Measurements from ENCODE around the gene CACNB1.

CACNB1 gene

GRCh38 chr17:39225308-39225958 is 28.0 kb upstream of the CACNB1 start, which contains the start of gene STAC2:
Gene STAC2 (minus strand): TSS chr17:39225945. CDS start chr17:39225502, 443 bp downstream.
- no peaks in the 10 kb centered on the region for H3K9me3 ChIP-seq (ENCODE audit: control insufficient read depth in 1 of 2, low read length in 2 of 2)
- peak within 1 kb of the TSS in 1 of 2 donors; percentile 16 for H3K4me3 ChIP-seq (ENCODE audit: low read depth in 1 of 2, low read length in 2 of 2)
- no peak within 1 kb of the TSS for H3K27ac ChIP-seq (ENCODE audit: low read depth, low read length)
- H3K4me1 ChIP-seq (ENCODE audit: control insufficient read depth in 1 of 2, insufficient read depth in 2 of 2, low read length in 2 of 2) = peaks cover 4 to 9% of the 10 kb centered on the region in 2 donors
- H3K9ac ChIP-seq (ENCODE audit: low read depth in 1 of 2, low read length in 2 of 2) = no peak within 1 kb of the TSS
- no peaks in the 10 kb centered on the region for H3K36me3 ChIP-seq (ENCODE audit: control insufficient read depth in 1 of 2, insufficient read depth in 2 of 2, low read length in 2 of 2)
- H3K27me3 ChIP-seq (ENCODE audit: control insufficient read depth in 1 of 2, insufficient read depth in 2 of 2, low read length in 2 of 2) = peaks cover 42 to 49% of the 10 kb centered on the region in 2 donors

- Histone ChIP-seq H3K9me3 (ENCODE audit: control insufficient read depth in 1 of 2, low read length in 2 of 2) (no peaks in the 10 kb centered on the region), H3K27me3 (ENCODE audit: control insufficient read depth in 1 of 2, insufficient read depth in 2 of 2, low read length in 2 of 2) (peaks cover 42 to 49% of the 10 kb centered on the region in 2 donors), H3K27ac (ENCODE audit: low read depth, low read length) (no peak overlapping the region), H3K4me1 (ENCODE audit: control insufficient read depth in 1 of 2, insufficient read depth in 2 of 2, low read length in 2 of 2) (peaks cover 4 to 9% of the 10 kb centered on the region in 2 donors), H3K9ac (ENCODE audit: low read depth in 1 of 2, low read length in 2 of 2) (no peak overlapping the region), H3K4me3 (ENCODE audit: low read depth in 1 of 2, low read length in 2 of 2) (no peak overlapping the region), H3K36me3 (ENCODE audit: control insufficient read depth in 1 of 2, insufficient read depth in 2 of 2, low read length in 2 of 2) (no peaks in the 10 kb centered on the region)
These were observed 27.4 kb upstream of the CACNB1 start for GRCh38 chr17:39224778-39225307.

- H3K9me3 ChIP-seq (ENCODE audit: control insufficient read depth in 1 of 2, low read length in 2 of 2) = no peaks in the 10 kb centered on the region
- H3K27me3 ChIP-seq (ENCODE audit: control insufficient read depth in 1 of 2, insufficient read depth in 2 of 2, low read length in 2 of 2) = peaks cover 42 to 49% of the 10 kb centered on the region in 2 donors
- H3K36me3 ChIP-seq (ENCODE audit: control insufficient read depth in 1 of 2, insufficient read depth in 2 of 2, low read length in 2 of 2) = no peaks in the 10 kb centered on the region
- no peak overlapping the region for H3K9ac ChIP-seq (ENCODE audit: low read depth in 1 of 2, low read length in 2 of 2)
- peaks cover 4 to 9% of the 10 kb centered on the region in 2 donors for H3K4me1 ChIP-seq (ENCODE audit: control insufficient read depth in 1 of 2, insufficient read depth in 2 of 2, low read length in 2 of 2)
- no peak overlapping the region for H3K4me3 ChIP-seq (ENCODE audit: low read depth in 1 of 2, low read length in 2 of 2)
- H3K27ac ChIP-seq (ENCODE audit: low read depth, low read length) = no peak overlapping the region
These were observed 26.7 kb upstream of the CACNB1 start for GRCh38 chr17:39223907-39224777.

- Histone ChIP-seq H3K36me3 (ENCODE audit: control insufficient read depth in 1 of 2, insufficient read depth in 2 of 2, low read length in 2 of 2) (no peaks in the 10 kb centered on the region), H3K27me3 (ENCODE audit: control insufficient read depth in 1 of 2, insufficient read depth in 2 of 2, low read length in 2 of 2) (peaks cover 42 to 50% of the 10 kb centered on the region in 2 donors), H3K4me1 (ENCODE audit: control insufficient read depth in 1 of 2, insufficient read depth in 2 of 2, low read length in 2 of 2) (peaks cover 4 to 9% of the 10 kb centered on the region in 2 donors), H3K9me3 (ENCODE audit: control insufficient read depth in 1 of 2, low read length in 2 of 2) (no peaks in the 10 kb centered on the region), H3K27ac (ENCODE audit: low read depth, low read length) (no peak overlapping the region), H3K4me3 (ENCODE audit: low read depth in 1 of 2, low read length in 2 of 2) (no peak overlapping the region), H3K9ac (ENCODE audit: low read depth in 1 of 2, low read length in 2 of 2) (no peak overlapping the region)
These were observed 25.7 kb upstream of the CACNB1 start for GRCh38 chr17:39222866-39223834.

GRCh38 chr17:39222151-39222550 is 24.7 kb upstream of the CACNB1 start:
- H3K9me3 ChIP-seq (ENCODE audit: control insufficient read depth in 1 of 2, low read length in 2 of 2) = no peaks in the 10 kb centered on the region
- H3K27ac ChIP-seq (ENCODE audit: low read depth, low read length) = no peak overlapping the region
- H3K27me3 ChIP-seq (ENCODE audit: control insufficient read depth in 1 of 2, insufficient read depth in 2 of 2, low read length in 2 of 2) = peaks cover 33 to 47% of the 10 kb centered on the region in 2 donors
- H3K36me3 ChIP-seq (ENCODE audit: control insufficient read depth in 1 of 2, insufficient read depth in 2 of 2, low read length in 2 of 2) = no peaks in the 10 kb centered on the region
- no peak overlapping the region for H3K4me3 ChIP-seq (ENCODE audit: low read depth in 1 of 2, low read length in 2 of 2)
- no peak overlapping the region for H3K9ac ChIP-seq (ENCODE audit: low read depth in 1 of 2, low read length in 2 of 2)
- H3K4me1 ChIP-seq (ENCODE audit: control insufficient read depth in 1 of 2, insufficient read depth in 2 of 2, low read length in 2 of 2) = peaks cover 4 to 9% of the 10 kb centered on the region in 2 donors

- H3K36me3 ChIP-seq (ENCODE audit: control insufficient read depth in 1 of 2, insufficient read depth in 2 of 2, low read length in 2 of 2) = no peaks in the 10 kb centered on the region
- peaks cover 37 to 47% of the 10 kb centered on the region in 2 donors for H3K27me3 ChIP-seq (ENCODE audit: control insufficient read depth in 1 of 2, insufficient read depth in 2 of 2, low read length in 2 of 2)
- peaks cover 4 to 9% of the 10 kb centered on the region in 2 donors for H3K4me1 ChIP-seq (ENCODE audit: control insufficient read depth in 1 of 2, insufficient read depth in 2 of 2, low read length in 2 of 2)
- no peaks in the 10 kb centered on the region for H3K9me3 ChIP-seq (ENCODE audit: control insufficient read depth in 1 of 2, low read length in 2 of 2)
- H3K4me3 ChIP-seq (ENCODE audit: low read depth in 1 of 2, low read length in 2 of 2) = no peak overlapping the region
- H3K27ac ChIP-seq (ENCODE audit: low read depth, low read length) = no peak overlapping the region
- no peak overlapping the region for H3K9ac ChIP-seq (ENCODE audit: low read depth in 1 of 2, low read length in 2 of 2)
These were observed 24.1 kb upstream of the CACNB1 start for GRCh38 chr17:39221572-39221971.

- Histone ChIP-seq H3K4me3 (ENCODE audit: low read depth in 1 of 2, low read length in 2 of 2) (no peak overlapping the region), H3K4me1 (ENCODE audit: control insufficient read depth in 1 of 2, insufficient read depth in 2 of 2, low read length in 2 of 2) (no peaks in the 10 kb centered on the region), H3K27ac (ENCODE audit: low read depth, low read length) (no peak overlapping the region), H3K9me3 (ENCODE audit: control insufficient read depth in 1 of 2, low read length in 2 of 2) (no peaks in the 10 kb centered on the region), H3K36me3 (ENCODE audit: control insufficient read depth in 1 of 2, insufficient read depth in 2 of 2, low read length in 2 of 2) (no peaks in the 10 kb centered on the region), H3K27me3 (ENCODE audit: control insufficient read depth in 1 of 2, insufficient read depth in 2 of 2, low read length in 2 of 2) (peaks cover 24 to 30% of the 10 kb centered on the region in 2 donors), H3K9ac (ENCODE audit: low read depth in 1 of 2, low read length in 2 of 2) (no peak overlapping the region)
These were observed 22.2 kb upstream of the CACNB1 start for GRCh38 chr17:39219647-39220154.

GRCh38 chr17:39218906-39219305 is 21.4 kb upstream of the CACNB1 start:
- Histone ChIP-seq H3K9ac (ENCODE audit: low read depth in 1 of 2, low read length in 2 of 2) (no peak overlapping the region), H3K4me3 (ENCODE audit: low read depth in 1 of 2, low read length in 2 of 2) (no peak overlapping the region), H3K27me3 (ENCODE audit: control insufficient read depth in 1 of 2, insufficient read depth in 2 of 2, low read length in 2 of 2) (peaks cover 16 to 22% of the 10 kb centered on the region in 2 donors), H3K36me3 (ENCODE audit: control insufficient read depth in 1 of 2, insufficient read depth in 2 of 2, low read length in 2 of 2) (no peaks in the 10 kb centered on the region), H3K4me1 (ENCODE audit: control insufficient read depth in 1 of 2, insufficient read depth in 2 of 2, low read length in 2 of 2) (no peaks in the 10 kb centered on the region), H3K27ac (ENCODE audit: low read depth, low read length) (no peak overlapping the region), H3K9me3 (ENCODE audit: control insufficient read depth in 1 of 2, low read length in 2 of 2) (no peaks in the 10 kb centered on the region)

GRCh38 chr17:39217734-39218369 is 20.4 kb upstream of the CACNB1 start:
- Histone ChIP-seq H3K9me3 (ENCODE audit: control insufficient read depth in 1 of 2, low read length in 2 of 2) (no peaks in the 10 kb centered on the region), H3K9ac (ENCODE audit: low read depth in 1 of 2, low read length in 2 of 2) (no peak overlapping the region), H3K4me1 (ENCODE audit: control insufficient read depth in 1 of 2, insufficient read depth in 2 of 2, low read length in 2 of 2) (peaks cover 0 to 3% of the 10 kb centered on the region in 2 donors), H3K36me3 (ENCODE audit: control insufficient read depth in 1 of 2, insufficient read depth in 2 of 2, low read length in 2 of 2) (no peaks in the 10 kb centered on the region), H3K27ac (ENCODE audit: low read depth, low read length) (no peak overlapping the region), H3K4me3 (ENCODE audit: low read depth in 1 of 2, low read length in 2 of 2) (no peak overlapping the region), H3K27me3 (ENCODE audit: control insufficient read depth in 1 of 2, insufficient read depth in 2 of 2, low read length in 2 of 2) (peaks cover 7 to 12% of the 10 kb centered on the region in 2 donors)

All from duodenal mucosa (tissue), 2 donors.